Esophagus muscularis mucosa (tissue), 4 donors: ENCODE measurements around the gene ST6GALNAC3. TPM values are rescaled to one million over a fixed set of nuclear protein-coding genes. Genes with fewer than 3 reads are reported as not detected.

Experiments used
- DNase-seq: peaks from one replicate; pipeline ENCODE4 v3.0.0-alpha.2; 2017; ENCODE audit errors: extremely low spot score
- H3K27ac ChIP-seq, 4 donors: fragments of 200-600 bp; sonication (generic); replicated peaks in 1 of 4; 1 replicate in 3 of 4; 2 replicates in 1 of 4; pipeline ENCODE4 v1.5.1; 2016 to 2019; ENCODE audit warnings: mild to moderate bottlenecking in 1 of 4
- H3K27me3 ChIP-seq, 4 donors: fragments of 200-600 bp; sonication (generic); one replicate each; pipeline versions ENCODE4 v1.5.1 to v1.6.0; 2016 to 2019
- H3K36me3 ChIP-seq, 4 donors: fragments of 200-600 bp; sonication (generic); one replicate each; pipeline ENCODE4 v1.5.1; 2016 to 2019
- H3K4me1 ChIP-seq, 4 donors: fragments of 200-600 bp; sonication (generic); one replicate each; pipeline ENCODE4 v1.5.1; 2016 to 2019
- H3K4me3 ChIP-seq, 4 donors: fragments of 200-600 bp; sonication (generic); 1 replicate in 2 of 4; 2 replicates in 2 of 4; pipeline ENCODE4 v1.5.1; 2016 to 2019; ENCODE audit warnings: mild to moderate bottlenecking in 4 of 4, moderate library complexity in 1 of 4
- H3K9me3 ChIP-seq, 4 donors: fragments of 200-600 bp; sonication (generic); 1 replicate in 3 of 4; 2 replicates in 1 of 4; pipeline ENCODE4 v1.5.1; 2016 to 2019
- CTCF ChIP-seq, 3 experiments: fragments of 200-600 bp in 2 of 3; fragments of 450-650 bp in 1 of 3; sonication (generic) in 2 of 3; IDR thresholded peaks; one replicate each; pipeline ENCODE4 v1.5.1; 2017 to 2019; ENCODE audit warnings: antibody characterized with exemption in 3 of 3, mild to moderate bottlenecking in 2 of 3, moderate library complexity in 1 of 3
- EP300 ChIP-seq: sonication (generic); formaldehyde crosslinking; IDR thresholded peaks from one replicate; pipeline ENCODE4 v1.6.1; 2017; ENCODE audit warnings: antibody characterized with exemption
- POLR2A ChIP-seq: fragments of 450-650 bp; IDR thresholded peaks from one replicate; pipeline ENCODE4 v1.6.1; 2017; ENCODE audit warnings: antibody characterized with exemption, moderate library complexity, mild to moderate bottlenecking, low read depth
- POLR2AphosphoS5 ChIP-seq, 2 donors: sonication (generic); formaldehyde crosslinking; IDR thresholded peaks; one replicate each; pipeline ENCODE4 v1.6.1; 2017; ENCODE audit warnings: antibody characterized with exemption in 2 of 2
- WGBS: methylation state at CpG from one replicate; pipeline ENCODE4 v1.1.5; 2018; 5-methylcytosine and 5-hydroxymethylcytosine counted together
- intact Hi-C: fragments of 100-400 bp; cut with DNase I; formaldehyde crosslinking; loops from one replicate; pipeline ENCODE4 v1.15.1; 2023
- total RNA-seq, 4 donors: library from RNA; depleted of rRNA; stranded (reverse); fragments of >200 nt; gene quantifications; one replicate each; pipeline versions ENCODE4 v1.1.0 to v1.2.1, GENCODE V29; 2016

The ST6GALNAC3 gene
- total RNA-seq, 4 donors from 2014 or later = 2.1 to 6.8 (median 4.8) TPM

- Histone ChIP-seq H3K36me3 (no peaks in the 10 kb centered on the region), H3K4me3 (no peak overlapping the region), H3K9me3 (peaks cover 0 to 4% (median 0%) of the 10 kb centered on the region in 4 donors), H3K4me1 (no peaks in the 10 kb centered on the region), H3K27me3 (no peaks in the 10 kb centered on the region), H3K27ac (no peak overlapping the region)
- TF ChIP-seq CTCF (IDR thresholded peaks at IDR 0.05) (no peak), EP300 (no peak), POLR2AphosphoS5 (IDR thresholded peaks at IDR 0.05) (no peak), POLR2A (no peak)
- intact Hi-C loops = no loop called here
- DNase-seq = no peak
- 98% methylated on average over 4 of the region's 4 CpGs for WGBS
Observed at GRCh38 chr1:76209238-76209637, 134.7 kb downstream of the ST6GALNAC3 start.

- TF ChIP-seq POLR2A (no peak), EP300 (no peak), POLR2AphosphoS5 (IDR thresholded peaks at IDR 0.05) (no peak), CTCF (IDR thresholded peaks at IDR 0.05) (no peak)
- no peak for DNase-seq
- WGBS = 68% methylated on average over 3 of the region's 3 CpGs
- H3K4me1 ChIP-seq = no peaks in the 10 kb centered on the region
- no peaks in the 10 kb centered on the region for H3K9me3 ChIP-seq
- H3K36me3 ChIP-seq = no peaks in the 10 kb centered on the region
- intact Hi-C loops = no loop called here
- H3K27me3 ChIP-seq = no peaks in the 10 kb centered on the region
- no peak overlapping the region for H3K27ac ChIP-seq
- H3K4me3 ChIP-seq = no peak overlapping the region
Observed at GRCh38 chr1:76209648-76210047, 135.1 kb downstream of the ST6GALNAC3 start.

- no peaks in the 10 kb centered on the region for H3K27me3 ChIP-seq
- no peak overlapping the region for H3K27ac ChIP-seq
- no peak for DNase-seq
- no peaks in the 10 kb centered on the region for H3K36me3 ChIP-seq
- H3K4me3 ChIP-seq = no peak overlapping the region
- intact Hi-C loops = no loop called here
- H3K4me1 ChIP-seq = no peaks in the 10 kb centered on the region
- no peaks in the 10 kb centered on the region for H3K9me3 ChIP-seq
- no peak for TF ChIP-seq CTCF (IDR thresholded peaks at IDR 0.05)
- TF ChIP-seq POLR2A = no peak
- no peak for TF ChIP-seq EP300
- TF ChIP-seq POLR2AphosphoS5 (IDR thresholded peaks at IDR 0.05) = no peak
Observed at GRCh38 chr1:76210160-76210559, 135.6 kb downstream of the ST6GALNAC3 start.

- H3K4me1 ChIP-seq = no peaks in the 10 kb centered on the region
- no peaks in the 10 kb centered on the region for H3K9me3 ChIP-seq
- no peak for DNase-seq
- H3K4me3 ChIP-seq = no peak overlapping the region
- no peak overlapping the region for H3K27ac ChIP-seq
- no peak for TF ChIP-seq POLR2A
- no peak for TF ChIP-seq EP300
- no peak for TF ChIP-seq POLR2AphosphoS5 (IDR thresholded peaks at IDR 0.05)
- no peak for TF ChIP-seq CTCF (IDR thresholded peaks at IDR 0.05)
- 98% methylated on average over 2 of the region's 2 CpGs for WGBS
- intact Hi-C loops = no loop called here
- H3K36me3 ChIP-seq = no peaks in the 10 kb centered on the region
- no peaks in the 10 kb centered on the region for H3K27me3 ChIP-seq
Observed at GRCh38 chr1:76218888-76219287, 144.3 kb downstream of the ST6GALNAC3 start.

- Histone ChIP-seq H3K9me3 (no peaks in the 10 kb centered on the region), H3K4me1 (no peaks in the 10 kb centered on the region), H3K27ac (no peak overlapping the region), H3K4me3 (no peak overlapping the region), H3K36me3 (no peaks in the 10 kb centered on the region), H3K27me3 (no peaks in the 10 kb centered on the region)
- WGBS = 94% methylated on average over 3 of the region's 3 CpGs
- TF ChIP-seq CTCF (IDR thresholded peaks at IDR 0.05) = no peak
- no peak for TF ChIP-seq POLR2AphosphoS5 (IDR thresholded peaks at IDR 0.05)
- no peak for TF ChIP-seq POLR2A
- no peak for TF ChIP-seq EP300
- DNase-seq = no peak
- intact Hi-C loops = no loop called here
Observed at GRCh38 chr1:76219366-76219818, 144.8 kb downstream of the ST6GALNAC3 start.
